Colonic mucosa (tissue), 4 donors: Measurements from ENCODE around the gene AURKB. TPM values are rescaled to one million over a fixed set of nuclear protein-coding genes. Genes with fewer than 3 reads are reported as not detected.
"Not testable (repeated sequence)": the region's sequence is repeated elsewhere in the genome, so short reads cannot be mapped to it uniquely, and the experiment has no call there.

ENCODE experiments used
- DNase-seq: peaks from one replicate; pipeline ENCODE4 v3.0.0-alpha.2; 2020
- H3K27ac ChIP-seq: fragments of 200-600 bp; one replicate; pipeline ENCODE4 v1.8.0; 2021
- H3K27me3 ChIP-seq: fragments of 200-600 bp; one replicate; pipeline ENCODE4 v1.8.0; 2021
- H3K36me3 ChIP-seq: fragments of 200-600 bp; one replicate; pipeline ENCODE4 v1.8.0; 2021
- H3K4me1 ChIP-seq: fragments of 200-600 bp; one replicate; pipeline ENCODE4 v1.8.0; 2021; ENCODE audit warnings: mild to moderate bottlenecking
- H3K4me3 ChIP-seq: fragments of 200-600 bp; one replicate; pipeline ENCODE4 v1.8.0; 2021
- H3K9ac ChIP-seq, 2 donors: one replicate each; pipeline ENCODE4 v1.7.0; 2013; ENCODE audit warnings: control low read depth in 2 of 2, low read depth in 2 of 2, low read length in 2 of 2
- H3K9me3 ChIP-seq: fragments of 200-600 bp; one replicate; pipeline ENCODE4 v1.8.0; 2021
- intact Hi-C: fragments of 100-400 bp; cut with DNase I; formaldehyde crosslinking; loops from one replicate; pipeline ENCODE4 v1.14.1; 2022
- total RNA-seq, 2 donors: library from RNA; stranded (reverse); fragmentation: NEBNext Ultra II Directional in 1 of 2; extraction: Animal tissue kit (Norgen Biotek cat#: 25700) in 1 of 2; gene quantifications; one replicate each; pipeline ENCODE4 v1.2.1, GENCODE V29; 2021
- TF ChIP-seq, protein P1 (sequence below): fragments of 200-600 bp; IDR thresholded peaks from one replicate; pipeline ENCODE4 v1.8.0; 2022; ENCODE audit warnings: antibody characterized with exemption, mild to moderate bottlenecking
- donor health status: healthy.
- donor health status: DM: no; HTN: no; CAD: no.
- donor health status: DM: no; HTN: no; CAD: no.

The AURKB gene
- total RNA-seq, 2 donors from 2014 or later = 18.6 to 86.4 TPM

DNA sequence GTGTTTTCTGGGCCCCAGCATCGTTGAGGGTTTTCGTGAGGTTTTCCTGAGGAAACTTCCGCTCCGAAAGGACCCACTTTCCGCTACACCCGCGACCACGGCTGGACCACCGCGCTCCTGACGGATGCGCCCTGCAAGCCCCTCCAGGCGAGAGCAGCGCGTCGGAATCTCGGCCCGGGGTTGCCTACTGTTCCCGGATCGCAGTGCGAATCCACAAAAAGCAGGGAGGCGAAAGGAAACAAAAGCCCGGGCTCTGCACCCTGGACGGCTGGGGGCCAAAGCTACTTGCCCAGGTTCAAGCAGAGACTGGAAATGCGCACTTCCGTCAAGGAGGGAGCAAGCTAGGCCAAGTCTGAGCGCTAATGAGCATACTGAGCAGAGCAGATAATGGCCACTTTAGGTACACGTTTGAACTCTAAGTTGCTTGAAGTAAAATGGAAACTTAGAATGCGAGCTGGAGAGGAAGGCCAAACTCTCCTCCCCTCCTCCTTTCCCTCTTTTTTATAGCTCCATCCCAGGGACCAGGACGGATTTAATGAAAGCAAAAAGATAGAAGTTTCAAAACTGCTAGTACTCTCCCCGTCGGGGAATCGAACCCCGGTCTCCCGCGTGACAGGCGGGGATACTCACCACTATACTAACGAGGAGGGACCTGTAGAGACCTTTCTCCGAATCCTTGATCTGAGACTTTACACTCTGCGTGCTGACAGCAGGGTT lies 11.4 kb upstream of the AURKB start:
- Histone ChIP-seq H3K4me1 (peaks cover 10% of the 10 kb centered on the region), H3K27ac (peak overlapping the region; percentile 91), H3K27me3 (no peaks in the 10 kb centered on the region), H3K9me3 (no peaks in the 10 kb centered on the region), H3K4me3 (peak overlapping the region; percentile 51), H3K9ac (peak overlapping the region; percentile 85 to 99), H3K36me3 (no peaks in the 10 kb centered on the region)
- intact Hi-C loops = loop anchor here (2.0 kb wide), 1 partner anchor 35 kb away; no protein-coding TSS in a partner anchor
- DNase-seq = peak; percentile 97
- TF ChIP-seq, protein P1, sequence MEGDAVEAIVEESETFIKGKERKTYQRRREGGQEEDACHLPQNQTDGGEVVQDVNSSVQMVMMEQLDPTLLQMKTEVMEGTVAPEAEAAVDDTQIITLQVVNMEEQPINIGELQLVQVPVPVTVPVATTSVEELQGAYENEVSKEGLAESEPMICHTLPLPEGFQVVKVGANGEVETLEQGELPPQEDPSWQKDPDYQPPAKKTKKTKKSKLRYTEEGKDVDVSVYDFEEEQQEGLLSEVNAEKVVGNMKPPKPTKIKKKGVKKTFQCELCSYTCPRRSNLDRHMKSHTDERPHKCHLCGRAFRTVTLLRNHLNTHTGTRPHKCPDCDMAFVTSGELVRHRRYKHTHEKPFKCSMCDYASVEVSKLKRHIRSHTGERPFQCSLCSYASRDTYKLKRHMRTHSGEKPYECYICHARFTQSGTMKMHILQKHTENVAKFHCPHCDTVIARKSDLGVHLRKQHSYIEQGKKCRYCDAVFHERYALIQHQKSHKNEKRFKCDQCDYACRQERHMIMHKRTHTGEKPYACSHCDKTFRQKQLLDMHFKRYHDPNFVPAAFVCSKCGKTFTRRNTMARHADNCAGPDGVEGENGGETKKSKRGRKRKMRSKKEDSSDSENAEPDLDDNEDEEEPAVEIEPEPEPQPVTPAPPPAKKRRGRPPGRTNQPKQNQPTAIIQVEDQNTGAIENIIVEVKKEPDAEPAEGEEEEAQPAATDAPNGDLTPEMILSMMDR = no peak

DNA sequence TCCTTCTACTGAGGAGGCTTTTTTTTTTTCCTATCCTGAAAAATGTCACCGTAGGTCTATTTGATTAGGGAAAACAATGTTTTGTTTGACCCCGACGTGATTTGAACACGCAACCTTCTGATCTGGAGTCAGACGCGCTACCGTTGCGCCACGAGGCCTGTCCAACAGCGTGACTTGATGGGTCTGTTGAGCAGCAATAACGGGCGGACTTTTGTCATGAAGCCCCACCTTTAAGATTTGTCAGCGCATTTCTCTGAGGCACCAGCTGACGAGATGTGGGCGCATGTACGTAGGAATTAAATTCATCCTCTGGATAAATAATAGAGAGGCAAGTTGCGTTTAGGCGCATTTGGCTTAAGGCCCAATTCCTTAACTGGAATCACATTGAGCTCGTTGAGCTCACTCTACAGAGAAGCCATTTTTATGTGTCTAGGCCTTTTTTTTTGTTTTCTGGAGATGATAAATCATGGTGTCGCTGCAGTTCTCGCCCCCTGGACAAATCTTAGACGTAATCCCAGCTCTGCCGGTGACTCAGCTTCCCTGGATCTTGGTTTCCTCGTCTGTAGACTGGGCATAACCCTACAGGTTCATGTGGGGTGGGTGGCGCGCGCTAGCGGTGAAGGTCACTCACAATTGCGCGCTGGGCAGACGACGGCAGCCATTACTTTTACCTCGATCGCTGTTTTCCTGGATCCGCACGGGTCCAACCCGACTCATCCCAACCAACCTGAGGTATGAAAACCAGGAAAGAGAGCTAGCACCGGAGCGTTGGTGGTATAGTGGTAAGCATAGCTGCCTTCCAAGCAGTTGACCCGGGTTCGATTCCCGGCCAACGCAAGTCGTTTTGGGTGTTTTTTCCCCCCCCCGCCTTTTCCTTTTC lies 10.6 kb upstream of the AURKB start:
- TF ChIP-seq, protein P1 = no peak
- Histone ChIP-seq H3K4me1 (peaks cover 10% of the 10 kb centered on the region), H3K9ac (peak overlapping the region; percentile 78 to 99), H3K27ac (peak overlapping the region; percentile 91), H3K9me3 (no peaks in the 10 kb centered on the region), H3K4me3 (peak overlapping the region; percentile 51), H3K36me3 (no peaks in the 10 kb centered on the region), H3K27me3 (no peaks in the 10 kb centered on the region)
- DNase-seq = peak; percentile 97
- intact Hi-C loops = no loop called here

DNA sequence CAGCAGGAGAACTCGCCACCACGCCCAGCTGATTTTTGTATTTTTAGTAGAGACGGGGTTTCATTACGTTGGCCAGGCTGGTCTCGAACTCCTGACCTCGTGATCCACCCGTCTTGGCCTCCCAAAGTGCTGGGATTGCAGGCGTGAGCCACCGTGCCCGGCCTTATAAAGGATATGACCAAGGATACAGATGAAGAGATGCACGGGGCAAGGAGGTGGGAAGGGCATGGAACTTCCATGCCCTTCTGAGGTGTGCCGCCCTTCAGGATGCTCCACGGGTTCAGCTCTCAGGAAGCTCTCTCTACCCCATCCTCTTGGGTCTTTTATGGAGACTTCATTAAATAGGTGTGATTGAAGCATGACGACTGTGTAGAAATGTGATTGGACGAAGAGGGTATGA lies 3.6 kb upstream of the AURKB start:
- H3K27me3 ChIP-seq, H3K36me3 ChIP-seq, H3K9me3 ChIP-seq, H3K4me1 ChIP-seq, DNase-seq, H3K9ac ChIP-seq, H3K27ac ChIP-seq, H3K4me3 ChIP-seq, intact Hi-C loops: not testable (repeated sequence)

DNA sequence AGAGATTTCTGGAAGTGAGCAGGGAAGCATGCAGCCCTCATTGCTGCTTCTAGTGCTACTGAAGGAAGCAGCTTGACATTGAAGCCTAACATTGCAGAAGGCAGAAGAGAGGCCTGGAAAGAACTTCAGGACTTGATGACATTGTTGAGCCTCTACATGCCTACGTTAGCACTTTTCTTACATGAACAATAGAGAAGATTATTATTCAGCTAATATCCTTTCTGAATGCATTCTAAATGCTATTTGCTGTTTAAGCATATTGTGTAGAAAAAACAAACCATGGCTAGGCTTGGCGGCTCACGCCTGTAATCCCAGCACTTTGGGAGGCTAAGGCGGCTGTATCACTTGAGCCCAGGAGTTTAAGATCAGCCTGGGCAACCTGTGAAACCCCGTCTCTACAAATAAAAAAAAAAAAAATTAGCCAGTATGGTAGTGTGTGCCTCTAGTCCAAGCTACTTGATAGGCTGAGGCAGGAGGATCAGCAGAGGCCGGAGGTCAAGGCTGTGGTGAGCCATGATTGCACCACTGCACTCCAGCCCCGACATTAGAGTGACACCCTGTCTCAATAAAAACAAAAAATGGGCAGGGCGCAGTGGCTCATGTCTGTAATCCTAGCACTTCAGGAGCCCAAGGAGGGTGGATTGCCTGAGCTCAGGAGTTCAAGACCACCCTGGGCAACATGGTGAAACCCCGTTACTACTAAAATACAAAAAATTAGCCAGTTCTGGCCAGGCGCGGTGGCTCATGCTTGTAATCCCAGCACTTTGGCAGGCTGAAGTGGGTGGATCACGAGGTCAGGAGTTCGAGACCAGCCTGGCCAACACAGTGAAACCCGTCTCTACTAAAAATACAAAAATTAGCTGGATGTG lies 2.2 kb upstream of the AURKB start:
- H3K4me1 ChIP-seq = peaks cover 6% of the 10 kb centered on the region
- H3K9me3 ChIP-seq = no peaks in the 10 kb centered on the region
- TF ChIP-seq, protein P1 = no peak
- H3K27me3 ChIP-seq = no peaks in the 10 kb centered on the region
- no peak overlapping the region for H3K27ac ChIP-seq
- no peaks in the 10 kb centered on the region for H3K36me3 ChIP-seq
- no peak overlapping the region for H3K9ac ChIP-seq
- H3K4me3 ChIP-seq = no peak overlapping the region
- DNase-seq = no peak
- intact Hi-C loops = no loop called here

DNA sequence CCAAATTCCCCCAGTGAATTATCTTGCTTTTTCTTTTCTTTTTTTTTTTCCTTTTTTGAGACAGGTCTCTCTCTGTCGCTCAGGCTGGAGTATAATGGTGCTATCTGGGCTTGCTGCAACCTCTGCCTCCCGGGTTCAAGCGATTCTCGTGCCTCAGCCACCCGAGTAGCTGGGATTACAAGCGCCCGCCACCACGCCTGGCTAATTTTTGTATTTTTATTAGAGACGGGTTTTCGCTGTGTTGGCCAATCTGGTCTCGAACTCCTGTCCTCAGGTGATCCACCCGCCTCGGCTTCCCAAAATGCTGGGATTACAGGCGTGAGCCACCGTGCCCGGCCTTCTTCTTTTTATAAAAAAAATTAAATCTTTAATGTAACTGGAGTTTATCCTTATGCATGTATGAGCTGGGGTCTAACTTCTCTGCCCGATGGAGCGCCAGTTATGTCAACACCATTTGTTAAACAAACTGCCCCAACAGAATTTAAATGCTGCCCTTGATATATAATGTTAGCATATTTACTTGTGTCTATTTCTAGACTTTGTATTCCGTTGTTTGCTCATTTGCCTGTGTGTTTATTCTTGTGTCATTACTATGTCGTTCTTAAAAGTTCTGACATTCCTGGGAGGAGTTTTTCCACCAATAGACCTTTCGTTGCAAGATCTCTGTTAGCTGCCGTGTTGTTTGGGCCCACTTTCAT lies 535 bp upstream of the AURKB start:
- H3K9ac ChIP-seq = peak overlapping the region; percentile 51 to 65
- H3K4me3 ChIP-seq = peak overlapping the region; percentile 65
- peak; percentile 39 for DNase-seq
- H3K9me3 ChIP-seq = no peaks in the 10 kb centered on the region
- intact Hi-C loops = no loop called here
- H3K36me3 ChIP-seq = no peaks in the 10 kb centered on the region
- H3K4me1 ChIP-seq = peaks cover 6% of the 10 kb centered on the region
- TF ChIP-seq, protein P1 = no peak
- H3K27me3 ChIP-seq = no peaks in the 10 kb centered on the region
- H3K27ac ChIP-seq = peak overlapping the region; percentile 45
